H7 (cell line): ENCODE measurements around the gene SCUBE1. TPM values are rescaled to one million over a fixed set of nuclear protein-coding genes. Genes with fewer than 3 reads are reported as not detected.
A peak's percentile ranks its signal among the peaks of the same experiment; 100 is the strongest.

ENCODE experiments used
- DNase-seq: peaks from one replicate; pipeline ENCODE4 v3.0.0; 2012
- H3K27me3 ChIP-seq: 2 replicates; pipeline ENCODE4 v1.6.0; 2011; ENCODE audit warnings: mild to moderate bottlenecking, low read length; ENCODE audit not compliant: control insufficient read depth, insufficient read depth
- H3K36me3 ChIP-seq: replicated peaks from 2 replicates; pipeline ENCODE4 v1.5.1; 2011; ENCODE audit warnings: low read length; ENCODE audit not compliant: control insufficient read depth, insufficient read depth
- H3K4me3 ChIP-seq: 2 replicates; pipeline ENCODE4 v1.5.1; 2011; ENCODE audit warnings: low read depth, mild to moderate bottlenecking, control low read depth, low read length, moderate library complexity; ENCODE audit not compliant: insufficient read depth
- total RNA-seq: library from RNA; depleted of rRNA; stranded (reverse); fragments of >200 nt; shearing (Covaris generic); gene quantifications from 2 replicates; pipeline ENCODE4 v1.2.3, GENCODE V29; 2014

SCUBE1 gene
- total RNA-seq, 1 experiment from 2014 or later: 0.45 TPM

GRCh38 chr22:43245717-43246116 lies 97.5 kb downstream of the SCUBE1 start:
- Histone ChIP-seq H3K27me3 (no peaks in the 10 kb centered on the region), H3K4me3 (no peak overlapping the region), H3K36me3 (no peaks in the 10 kb centered on the region)
- peak; percentile 68 for DNase-seq

GRCh38 chr22:43244803-43245527 lies 98.2 kb downstream of the SCUBE1 start:
- DNase-seq: peak; percentile 69
- H3K4me3 ChIP-seq: no peak overlapping the region
- no peaks in the 10 kb centered on the region for H3K36me3 ChIP-seq
- no peaks in the 10 kb centered on the region for H3K27me3 ChIP-seq

GRCh38 chr22:43244402-43244801 lies 98.8 kb downstream of the SCUBE1 start:
- Histone ChIP-seq H3K27me3 (no peaks in the 10 kb centered on the region), H3K4me3 (no peak overlapping the region), H3K36me3 (no peaks in the 10 kb centered on the region)
- peak; percentile 65 for DNase-seq

GRCh38 chr22:43243324-43243723 lies 99.8 kb downstream of the SCUBE1 start:
- Histone ChIP-seq H3K27me3 (no peaks in the 10 kb centered on the region), H3K36me3 (no peaks in the 10 kb centered on the region)
- no peak for DNase-seq

GRCh38 chr22:43242627-43243026 lies 100.5 kb downstream of the SCUBE1 start:
- Histone ChIP-seq H3K27me3 (no peaks in the 10 kb centered on the region), H3K4me3 (no peak overlapping the region), H3K36me3 (no peaks in the 10 kb centered on the region)
- DNase-seq: no peak

More at GRCh38 chr22:43243324-43243723, 99.8 kb downstream of the SCUBE1 start:
- no peak overlapping the region for H3K4me3 ChIP-seq

GRCh38 chr22:43241699-43242386 lies 101.3 kb downstream of the SCUBE1 start:
- DNase-seq: no peak
- no peak overlapping the region for H3K4me3 ChIP-seq
- no peaks in the 10 kb centered on the region for H3K36me3 ChIP-seq
- no peaks in the 10 kb centered on the region for H3K27me3 ChIP-seq

GRCh38 chr22:43241138-43241597 lies 102.0 kb downstream of the SCUBE1 start:
- H3K27me3 ChIP-seq: no peaks in the 10 kb centered on the region
- H3K4me3 ChIP-seq: no peak overlapping the region
- H3K36me3 ChIP-seq: no peaks in the 10 kb centered on the region
- no peak for DNase-seq

- peak; percentile 69 for DNase-seq
- Histone ChIP-seq H3K4me3 (no peak overlapping the region), H3K36me3 (no peaks in the 10 kb centered on the region), H3K27me3 (no peaks in the 10 kb centered on the region)
Observed at GRCh38 chr22:43240614-43241013, 102.6 kb downstream of the SCUBE1 start.

- Histone ChIP-seq H3K4me3 (no peak overlapping the region), H3K36me3 (no peaks in the 10 kb centered on the region), H3K27me3 (no peaks in the 10 kb centered on the region)
- DNase-seq: no peak
Observed at GRCh38 chr22:43239956-43240355, 103.2 kb downstream of the SCUBE1 start.

GRCh38 chr22:43239193-43239780 lies 103.9 kb downstream of the SCUBE1 start:
- Histone ChIP-seq H3K27me3 (no peaks in the 10 kb centered on the region), H3K4me3 (no peak overlapping the region), H3K36me3 (no peaks in the 10 kb centered on the region)
- DNase-seq: no peak

- H3K4me3 ChIP-seq: no peak overlapping the region
- H3K36me3 ChIP-seq: no peaks in the 10 kb centered on the region
- DNase-seq: no peak
- no peaks in the 10 kb centered on the region for H3K27me3 ChIP-seq
Observed at GRCh38 chr22:43238526-43239006, 104.6 kb downstream of the SCUBE1 start.

GRCh38 chr22:43237280-43237679 lies 105.9 kb downstream of the SCUBE1 start:
- DNase-seq: no peak
- Histone ChIP-seq H3K36me3 (no peaks in the 10 kb centered on the region), H3K4me3 (no peak overlapping the region), H3K27me3 (no peaks in the 10 kb centered on the region)

- DNase-seq: peak; percentile 63
- no peak overlapping the region for H3K4me3 ChIP-seq
Observed at GRCh38 chr22:43236411-43237166, 106.6 kb downstream of the SCUBE1 start.

More at GRCh38 chr22:43236411-43237166, 106.6 kb downstream of the SCUBE1 start:
- Histone ChIP-seq H3K27me3 (no peaks in the 10 kb centered on the region), H3K36me3 (no peaks in the 10 kb centered on the region)
